Iris pigment epithelial cell (primary cell): ENCODE measurements around the gene RGS1.

ENCODE experiments used
- DNase-seq: peaks from one replicate; pipeline ENCODE4 v3.0.0-alpha.2; 2011; ENCODE audit warnings: low read depth

Gene RGS1

DNA sequence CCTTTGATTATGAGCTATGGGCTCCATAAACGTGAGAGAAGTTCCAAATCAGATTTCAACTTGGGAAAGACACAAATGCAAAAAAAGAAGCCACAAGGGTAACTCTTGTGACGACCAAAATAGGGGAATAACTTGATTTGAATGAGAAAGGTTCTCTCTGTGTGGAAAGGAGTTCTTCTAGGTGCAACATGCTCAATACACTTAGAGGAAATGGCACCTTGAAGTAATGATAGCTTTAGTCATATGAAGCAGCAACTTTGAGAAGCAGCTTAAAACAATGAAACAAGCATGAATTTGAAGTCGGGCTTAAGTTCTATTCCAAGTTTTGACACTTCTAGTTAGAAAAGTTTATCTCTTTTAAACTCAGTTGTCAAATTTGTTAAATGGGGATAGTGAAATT lies 21.8 kb upstream of the RGS1 start:
- DNase-seq, result no peak

- DNase-seq, result no peak
These were observed 20.7 kb upstream of the RGS1 start for GRCh38 chr1:192554904-192555303.

DNA sequence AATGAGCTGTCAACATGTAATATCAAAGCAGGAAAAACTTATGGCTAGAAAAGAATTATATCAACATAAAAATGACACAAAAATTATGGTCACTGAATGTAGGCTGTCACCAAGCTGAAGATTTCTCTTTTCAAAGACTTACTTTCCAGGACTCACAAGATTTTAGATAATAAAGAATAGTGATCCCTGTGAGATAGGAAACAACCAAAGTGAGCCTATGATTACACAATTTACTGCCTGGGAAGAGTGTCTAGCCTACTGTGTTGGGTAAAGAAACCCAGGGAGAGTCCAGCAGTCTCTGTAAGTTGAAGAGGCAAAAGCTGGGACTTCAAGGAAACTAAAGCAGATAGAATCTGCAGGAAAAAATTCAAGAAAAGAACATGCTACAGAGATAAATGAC lies 20.2 kb upstream of the RGS1 start:
- DNase-seq, result peak; percentile 46

DNA sequence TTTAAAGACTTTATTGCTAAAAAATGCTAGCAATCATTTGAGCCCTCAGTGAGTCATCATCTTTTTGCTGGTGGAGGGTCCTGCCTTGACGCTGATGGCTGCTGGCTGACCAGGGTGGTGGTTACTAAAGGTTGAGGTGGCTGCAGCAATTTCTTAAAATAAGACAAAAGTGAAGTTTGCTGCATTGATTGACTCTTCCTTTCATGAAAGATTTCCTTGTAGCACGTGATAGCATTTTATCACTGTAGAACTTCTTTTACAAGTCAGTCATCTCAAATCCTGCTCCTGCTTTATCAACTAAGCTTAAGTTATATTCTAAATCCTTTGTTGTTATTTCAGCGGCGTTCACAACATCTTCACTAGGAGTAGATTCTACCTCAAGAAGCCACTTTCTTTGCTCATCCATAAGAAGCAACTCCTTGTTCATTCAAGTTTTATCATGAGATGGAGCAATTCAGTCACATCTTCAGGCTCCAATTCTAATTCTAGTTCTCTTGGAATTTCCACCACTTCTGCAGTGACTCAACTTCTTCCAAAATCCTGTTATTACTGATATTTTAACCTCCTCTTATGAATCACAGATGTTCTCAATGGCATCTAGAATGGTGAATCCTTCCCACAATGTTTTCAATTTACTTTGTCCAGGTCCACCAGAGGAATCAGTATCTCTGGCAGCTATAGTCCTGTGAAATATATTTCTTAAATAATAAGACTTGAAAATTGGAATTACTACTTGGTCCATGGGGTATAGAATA lies 17.6 kb upstream of the RGS1 start:
- peak; percentile 59 for DNase-seq

GRCh38 chr1:192559115-192560006 lies 16.2 kb upstream of the RGS1 start:
- peak; percentile 98 for DNase-seq

GRCh38 chr1:192561301-192561700 lies 14.3 kb upstream of the RGS1 start:
- DNase-seq, result no peak

DNA sequence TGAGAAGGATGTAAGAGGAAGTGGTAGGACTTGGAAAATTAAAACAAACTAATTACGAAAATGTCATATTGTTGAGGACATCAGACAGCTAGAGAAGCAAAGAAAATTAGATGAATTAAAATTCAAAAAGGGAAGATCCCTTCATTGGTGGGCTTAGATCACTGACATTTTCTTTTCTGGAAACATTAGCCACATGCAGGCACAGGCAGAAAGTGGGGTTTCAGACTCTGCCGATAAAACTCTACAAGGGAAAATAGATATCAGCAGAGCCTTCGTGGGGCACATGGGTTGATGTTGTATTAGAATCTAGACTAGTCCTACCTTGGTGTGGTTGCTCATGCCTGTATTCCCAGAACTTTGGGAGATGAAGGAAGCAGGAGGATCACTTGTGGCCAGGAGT lies 12.4 kb upstream of the RGS1 start:
- DNase-seq, result no peak

DNA sequence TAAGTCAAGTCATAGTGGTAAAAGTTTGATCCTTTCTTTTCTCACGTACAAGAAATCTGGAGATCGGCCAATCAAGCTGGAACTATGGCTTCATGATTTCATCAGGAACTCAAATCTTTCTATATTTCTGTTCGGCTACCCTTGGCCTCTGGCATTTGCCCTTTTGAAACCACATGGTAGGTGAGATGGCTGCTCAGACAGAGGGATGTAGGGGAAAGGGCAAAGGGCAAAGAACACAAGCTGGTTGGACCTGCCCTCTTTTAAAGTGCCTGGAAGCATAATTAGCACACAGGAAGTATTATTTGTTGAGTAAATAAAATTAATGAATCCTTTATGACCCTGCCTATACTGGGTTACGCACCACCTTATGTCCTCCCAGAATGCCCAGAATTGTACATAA lies 11.5 kb upstream of the RGS1 start:
- DNase-seq, result no peak

DNA sequence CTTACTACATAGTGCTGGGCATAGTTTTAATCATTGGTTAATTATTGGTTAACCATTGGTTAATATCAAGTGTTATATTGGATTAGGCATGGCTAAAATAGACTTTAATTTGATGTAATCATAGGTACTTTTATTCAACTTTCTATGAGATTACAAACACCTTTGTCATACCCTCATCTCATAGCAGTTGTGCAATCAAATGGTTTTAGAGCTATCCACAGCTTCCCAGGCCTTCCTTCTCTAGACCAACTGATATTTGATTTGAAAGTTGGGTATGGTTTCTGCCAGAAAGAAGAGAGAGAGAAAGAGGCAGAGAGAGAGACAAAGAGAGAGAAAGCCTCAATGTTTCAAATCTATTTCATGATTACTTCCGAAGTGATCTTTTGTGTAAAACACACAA lies 9.6 kb upstream of the RGS1 start:
- DNase-seq, result peak; percentile 69

- DNase-seq, result no peak
These were observed 8.9 kb upstream of the RGS1 start for GRCh38 chr1:192566657-192567056.

GRCh38 chr1:192568063-192568462 lies 7.5 kb upstream of the RGS1 start:
- DNase-seq, result no peak

GRCh38 chr1:192571668-192572067 lies 3.9 kb upstream of the RGS1 start:
- DNase-seq, result no peak

DNA sequence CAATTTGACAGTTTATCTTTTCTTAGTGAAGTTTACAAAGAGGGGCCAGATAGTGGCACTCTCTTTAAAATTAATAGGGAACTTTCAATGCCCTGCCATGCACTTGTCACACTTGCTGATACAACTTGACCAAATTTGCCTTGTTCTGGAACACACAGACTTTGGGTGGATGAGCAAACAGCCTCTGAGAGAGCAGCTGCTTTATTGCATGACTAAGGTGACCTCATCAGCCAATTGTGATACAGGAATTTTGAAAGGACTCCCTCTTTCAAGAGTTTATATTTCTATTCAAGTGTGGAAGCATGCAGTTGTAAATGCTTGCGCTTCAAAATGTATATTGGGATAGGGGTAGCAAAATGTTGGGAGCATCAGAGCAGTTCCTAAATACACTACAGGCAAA lies 2.1 kb upstream of the RGS1 start:
- peak; percentile 74 for DNase-seq

DNA sequence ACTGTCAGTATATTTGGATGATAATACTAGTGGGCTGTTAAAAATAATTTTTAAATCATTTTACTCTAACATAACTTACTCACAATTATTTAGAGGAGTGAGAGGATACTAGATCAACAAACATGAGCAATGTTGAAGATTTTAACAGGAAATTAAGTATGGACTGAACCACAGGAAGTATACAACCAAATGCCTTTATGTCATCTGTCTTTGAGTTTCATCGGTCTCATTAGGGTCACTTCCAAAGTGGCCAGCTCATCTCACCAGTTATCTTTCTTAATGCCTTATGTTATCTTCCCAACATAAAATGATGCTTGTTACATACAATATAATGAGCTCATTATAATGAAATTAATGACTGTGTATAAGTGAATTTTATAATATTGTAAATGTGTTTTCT lies 1.5 kb upstream of the RGS1 start:
- no peak for DNase-seq

GRCh38 chr1:192576190-192577144 lies 894 bp downstream of the RGS1 start:
- no peak for DNase-seq

DNA sequence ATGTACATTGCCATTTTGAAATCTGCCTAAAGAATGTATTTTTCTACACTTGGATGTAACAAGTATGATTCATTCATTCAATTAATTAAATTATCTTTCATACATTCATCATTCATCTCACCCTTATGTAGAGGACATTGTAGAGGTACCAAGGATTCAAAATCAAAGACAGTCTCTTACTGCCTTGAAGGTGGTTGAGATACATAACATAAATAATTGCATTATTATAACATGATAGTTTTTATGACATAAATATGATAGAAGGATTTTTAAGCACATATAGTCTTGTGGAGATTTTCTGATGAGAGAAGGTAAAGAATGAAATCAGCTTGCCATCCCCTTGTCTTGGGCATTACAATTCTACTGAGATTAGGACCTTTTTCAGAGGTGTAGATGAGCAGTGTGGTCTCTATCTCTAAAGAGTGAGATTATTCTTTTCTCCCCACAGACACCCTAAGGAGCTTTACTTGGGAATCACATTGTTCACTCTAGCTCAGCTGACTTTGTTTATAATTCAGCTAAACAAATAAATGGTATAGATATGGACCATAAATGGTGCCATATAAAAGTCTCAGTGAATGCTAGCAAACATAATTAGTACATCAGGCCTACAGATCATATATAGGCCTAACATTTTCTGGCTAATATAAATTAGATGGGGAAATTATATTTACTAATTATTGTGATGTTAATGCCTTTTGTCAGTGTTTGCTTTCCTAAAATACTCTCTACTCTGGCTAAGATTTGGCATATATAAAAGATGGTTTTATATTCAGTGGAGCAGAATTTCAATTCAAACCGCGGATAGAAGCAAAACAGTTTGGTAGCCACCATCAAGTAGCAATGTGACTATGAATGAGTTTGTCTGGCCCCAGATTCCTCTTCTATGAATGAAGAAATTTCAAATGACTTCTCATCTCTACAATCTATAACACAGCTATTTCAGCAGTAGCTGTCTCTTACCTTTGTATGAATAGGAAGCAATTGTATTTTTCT lies 1.9 kb downstream of the RGS1 start:
- DNase-seq, result no peak

GRCh38 chr1:192578144-192578909 lies 2.8 kb downstream of the RGS1 start:
- DNase-seq, result no peak

- peak; percentile 87 for DNase-seq
These were observed 3.6 kb downstream of the RGS1 start for GRCh38 chr1:192579010-192579738.

DNA sequence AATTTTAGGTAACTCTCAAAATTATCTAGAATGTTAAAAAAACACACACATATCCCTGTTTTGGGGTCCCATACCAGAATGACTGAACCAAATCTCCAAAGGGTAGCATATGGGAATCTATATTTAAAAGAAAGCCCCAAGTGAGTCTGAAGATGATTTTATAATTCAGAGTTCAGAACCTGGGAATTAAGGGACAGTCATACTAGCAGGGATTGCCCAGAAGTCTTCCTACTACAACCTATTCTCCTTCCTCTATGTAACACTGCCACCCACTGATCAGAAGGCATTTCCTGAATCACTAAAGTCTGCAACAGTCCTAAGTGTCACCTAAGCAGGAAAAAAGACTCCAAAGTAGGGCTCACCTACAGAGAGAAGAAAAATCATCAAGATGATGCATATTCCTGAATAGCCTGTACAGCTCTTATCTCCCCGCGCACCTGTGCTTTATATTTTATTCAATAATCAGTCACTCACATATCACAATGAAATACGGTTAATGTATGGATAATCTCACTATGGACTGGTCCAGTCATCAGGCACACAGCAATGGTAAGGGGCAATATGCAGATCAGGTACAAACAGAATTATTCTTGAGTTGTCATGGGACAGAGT lies 4.9 kb downstream of the RGS1 start:
- DNase-seq, result peak; percentile 72
